IPS-15b (cell line): ENCODE data around the gene NUDT4B.
"Not testable (repeated sequence)": the region's sequence is repeated elsewhere in the genome, so short reads cannot be mapped to it uniquely, and the experiment has no call there.

ENCODE experiments used
- H3K27me3 ChIP-seq: one replicate; pipeline ENCODE4 v1.6.1; 2013; ENCODE audit warnings: low read length; ENCODE audit not compliant: control insufficient read depth, insufficient read depth
- H3K36me3 ChIP-seq: one replicate; pipeline ENCODE4 v1.6.1; 2013; ENCODE audit warnings: low read length; ENCODE audit not compliant: control insufficient read depth, insufficient read depth
- H3K4me1 ChIP-seq: one replicate; pipeline ENCODE4 v1.6.1; 2013; ENCODE audit warnings: mild to moderate bottlenecking, low read length; ENCODE audit not compliant: control insufficient read depth, insufficient read depth
- H3K4me3 ChIP-seq: one replicate; pipeline ENCODE4 v1.5.1; 2013; ENCODE audit warnings: low read depth, low read length
- H3K9ac ChIP-seq: one replicate; pipeline ENCODE4 v1.6.1; 2013; ENCODE audit warnings: low read depth, mild to moderate bottlenecking, low read length
- H3K9me3 ChIP-seq: one replicate; pipeline ENCODE4 v1.6.1; 2013; ENCODE audit warnings: mild to moderate bottlenecking, low read length; ENCODE audit not compliant: control insufficient read depth, insufficient read depth

The NUDT4B gene

DNA sequence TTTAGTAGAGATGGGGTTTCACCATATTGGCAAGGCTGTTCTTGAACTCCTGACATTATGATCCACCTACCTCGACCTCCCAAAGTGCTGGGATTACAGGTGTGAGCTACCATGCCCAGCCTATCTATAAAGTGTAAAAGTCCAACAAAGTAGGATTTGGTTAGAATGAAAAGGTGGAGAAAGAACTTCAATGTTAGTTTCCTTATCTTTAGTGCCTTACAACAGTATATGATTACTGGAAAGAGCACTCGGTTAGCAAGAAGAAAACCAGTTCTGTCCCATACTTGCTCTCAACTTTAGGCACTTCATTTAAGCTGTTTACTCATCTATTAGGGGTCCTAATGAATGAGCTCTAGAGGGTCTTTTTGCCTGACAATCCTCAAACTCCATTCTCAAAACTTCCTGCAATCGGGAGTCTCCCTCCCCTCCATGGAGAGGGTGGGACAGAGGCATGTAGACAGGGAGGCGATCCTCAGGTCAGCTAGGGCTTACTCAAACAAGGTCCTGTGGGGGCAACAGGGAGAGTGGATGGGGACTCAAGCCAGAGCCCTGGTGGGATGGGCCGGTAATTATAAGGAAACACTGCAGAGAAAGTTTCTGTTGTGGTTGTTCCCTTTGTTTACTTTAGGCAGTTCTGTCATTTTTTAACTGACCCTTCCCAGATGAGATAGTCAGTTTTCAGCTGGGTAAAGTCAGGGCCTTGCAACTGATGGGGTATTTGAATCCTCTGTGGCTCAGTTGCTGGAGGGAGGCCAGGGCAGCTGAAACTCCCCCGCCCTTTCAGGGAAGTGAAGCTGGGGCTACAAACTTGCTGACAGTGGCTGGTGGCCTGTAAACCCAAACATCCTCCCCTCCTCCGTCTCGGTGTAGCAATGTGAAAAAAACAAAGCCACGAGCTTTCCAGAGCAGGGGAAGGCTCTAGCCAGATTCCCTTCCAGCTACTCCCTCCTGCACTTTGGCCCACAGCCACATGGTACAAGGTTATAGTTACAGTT is 4.6 kb upstream of the NUDT4B start:
- H3K9ac ChIP-seq, H3K27me3 ChIP-seq, H3K4me1 ChIP-seq, H3K4me3 ChIP-seq, H3K36me3 ChIP-seq, H3K9me3 ChIP-seq: not testable (repeated sequence)

DNA sequence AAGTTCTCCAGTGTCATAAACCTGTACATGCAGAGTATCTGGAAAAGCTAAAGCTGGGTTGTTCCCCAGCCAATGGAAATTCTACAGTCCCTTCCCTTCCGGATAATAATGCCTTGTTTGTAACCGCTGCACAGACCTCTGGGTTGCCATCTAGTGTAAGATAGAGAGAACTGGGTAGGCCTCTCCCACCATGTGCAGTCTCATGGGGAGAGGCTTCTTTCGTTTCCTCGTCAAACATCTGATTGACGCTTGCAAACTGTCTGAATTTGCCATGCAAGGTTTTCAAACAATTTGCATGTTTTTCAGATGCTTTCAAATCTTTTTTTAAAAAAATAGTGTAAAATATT is 734 bp downstream of the NUDT4B start:
- H3K9ac ChIP-seq, H3K9me3 ChIP-seq, H3K4me1 ChIP-seq, H3K4me3 ChIP-seq, H3K27me3 ChIP-seq, H3K36me3 ChIP-seq: not testable (repeated sequence)

DNA sequence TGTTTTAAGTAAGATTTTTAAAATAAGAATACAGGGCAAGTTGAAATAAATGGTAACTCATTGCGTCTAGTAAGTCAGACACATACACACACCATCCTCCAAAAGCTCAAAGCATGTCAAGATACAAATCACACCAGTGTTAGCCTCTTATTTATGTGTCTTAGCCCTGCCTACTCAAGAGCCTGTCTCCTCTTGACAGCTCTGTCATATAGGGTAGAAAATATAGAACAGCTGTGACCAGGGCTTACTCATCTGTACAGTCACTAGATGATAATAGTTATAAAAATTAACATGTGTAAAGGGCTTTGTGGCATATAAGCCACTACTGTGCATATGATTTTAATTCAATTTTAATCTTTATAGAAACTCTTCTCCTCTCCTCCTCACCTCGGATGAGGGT is 7.7 kb downstream of the NUDT4B start:
- not testable (repeated sequence) for H3K4me3 ChIP-seq, H3K9ac ChIP-seq, H3K27me3 ChIP-seq, H3K9me3 ChIP-seq, H3K36me3 ChIP-seq, H3K4me1 ChIP-seq

DNA sequence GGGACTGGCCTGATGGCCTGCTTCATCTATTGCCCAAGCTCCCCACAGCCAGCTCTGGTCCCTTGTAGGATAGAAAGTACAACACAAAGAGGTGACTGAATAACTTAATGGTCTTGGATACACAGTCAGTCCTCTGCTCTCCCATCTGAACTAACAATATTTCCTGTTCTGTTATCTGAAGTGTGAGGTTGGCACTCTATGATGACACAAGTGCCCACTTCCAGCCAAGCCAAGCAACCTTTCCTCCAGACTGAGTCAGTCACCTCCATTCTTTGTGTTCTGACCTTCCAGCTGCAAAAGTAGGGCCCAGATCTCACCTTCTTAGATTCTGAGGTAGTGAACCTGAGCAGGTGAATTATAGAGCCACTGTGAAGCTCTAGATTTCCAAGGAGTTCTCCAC is 8.9 kb downstream of the NUDT4B start:
- not testable (repeated sequence) for H3K4me1 ChIP-seq, H3K9me3 ChIP-seq, H3K36me3 ChIP-seq, H3K27me3 ChIP-seq, H3K9ac ChIP-seq, H3K4me3 ChIP-seq

DNA sequence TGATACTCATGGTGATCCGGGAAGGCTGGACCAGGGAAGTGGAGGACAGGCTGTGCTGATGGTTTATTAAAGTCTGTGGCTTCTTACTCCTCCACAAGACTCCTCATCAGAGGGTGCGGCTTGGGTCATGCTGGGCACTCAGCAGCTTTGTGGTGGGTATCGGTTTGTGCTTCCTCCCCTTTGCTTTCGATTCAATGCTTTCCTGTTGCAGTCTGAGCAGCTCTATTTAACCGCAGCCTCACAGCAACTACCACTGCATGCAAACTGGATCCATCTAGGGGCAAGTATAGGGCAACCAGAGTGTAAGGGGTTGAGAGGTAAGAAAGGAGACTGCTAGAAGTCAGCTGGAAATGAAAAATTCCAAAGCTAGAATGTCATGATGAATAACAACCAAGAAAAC is 9.8 kb downstream of the NUDT4B start:
- not testable (repeated sequence) for H3K4me1 ChIP-seq, H3K27me3 ChIP-seq, H3K9ac ChIP-seq, H3K36me3 ChIP-seq, H3K9me3 ChIP-seq, H3K4me3 ChIP-seq

DNA sequence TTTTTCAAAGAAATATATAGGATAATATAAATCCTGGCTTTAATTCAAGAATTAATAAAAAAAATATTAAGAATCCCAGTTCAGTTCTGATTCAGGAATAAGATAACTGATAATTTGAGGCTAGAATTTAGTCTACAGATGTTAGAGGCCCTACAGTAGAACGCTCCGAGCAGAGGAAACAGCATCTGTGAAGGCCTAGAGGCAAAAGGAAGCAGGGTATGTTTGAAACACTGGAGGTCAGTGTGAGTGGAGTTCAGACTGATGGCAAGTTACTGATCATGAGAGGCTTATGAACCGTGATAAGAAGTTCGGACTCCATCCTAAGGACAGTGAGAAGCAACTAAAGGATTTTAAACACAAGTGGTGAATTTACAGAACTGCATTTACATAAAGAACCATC is 10.4 kb downstream of the NUDT4B start:
- not testable (repeated sequence) for H3K9me3 ChIP-seq, H3K36me3 ChIP-seq, H3K9ac ChIP-seq, H3K4me3 ChIP-seq, H3K4me1 ChIP-seq, H3K27me3 ChIP-seq

DNA sequence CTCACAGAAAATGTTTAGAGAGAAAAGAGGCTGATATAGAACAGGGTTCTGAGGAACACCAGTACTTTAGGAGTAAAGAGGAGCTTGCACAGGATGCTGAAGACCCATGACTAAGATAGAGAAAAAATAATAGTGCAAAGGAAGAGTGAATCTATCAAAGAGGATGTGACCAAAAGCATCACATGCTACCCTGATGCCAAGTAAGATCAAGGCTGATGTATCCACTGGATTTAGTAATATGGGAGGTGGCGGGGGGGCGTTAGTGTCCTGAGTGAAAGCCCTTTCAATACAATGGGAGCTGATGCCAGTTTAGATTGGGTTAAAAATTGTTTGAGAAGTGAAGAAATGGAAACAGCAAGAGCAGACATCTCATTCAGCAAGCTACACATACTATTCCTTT is 11.2 kb downstream of the NUDT4B start:
- H3K9me3 ChIP-seq, H3K27me3 ChIP-seq, H3K4me3 ChIP-seq, H3K9ac ChIP-seq, H3K36me3 ChIP-seq, H3K4me1 ChIP-seq: not testable (repeated sequence)

DNA sequence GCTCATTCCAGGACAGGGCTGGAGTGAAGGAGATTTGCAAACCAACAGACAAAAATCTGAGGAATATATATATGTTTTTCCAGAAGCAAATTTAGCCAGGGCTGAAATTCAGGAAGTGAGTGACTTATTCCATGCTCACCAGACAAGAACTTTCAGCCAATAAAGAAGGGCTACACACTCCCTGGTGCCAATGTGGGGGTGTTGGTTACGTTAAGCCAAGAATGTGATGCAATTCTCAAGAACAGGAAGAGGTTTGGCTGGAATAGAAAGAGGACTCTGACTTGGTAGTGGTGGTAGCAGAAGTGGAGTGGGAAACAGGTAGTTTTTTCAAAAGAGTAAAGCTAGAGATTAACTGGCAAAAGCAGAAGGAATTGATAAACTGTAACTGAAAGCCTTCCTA is 11.6 kb downstream of the NUDT4B start:
- not testable (repeated sequence) for H3K9me3 ChIP-seq, H3K36me3 ChIP-seq, H3K4me3 ChIP-seq, H3K4me1 ChIP-seq, H3K27me3 ChIP-seq, H3K9ac ChIP-seq

DNA sequence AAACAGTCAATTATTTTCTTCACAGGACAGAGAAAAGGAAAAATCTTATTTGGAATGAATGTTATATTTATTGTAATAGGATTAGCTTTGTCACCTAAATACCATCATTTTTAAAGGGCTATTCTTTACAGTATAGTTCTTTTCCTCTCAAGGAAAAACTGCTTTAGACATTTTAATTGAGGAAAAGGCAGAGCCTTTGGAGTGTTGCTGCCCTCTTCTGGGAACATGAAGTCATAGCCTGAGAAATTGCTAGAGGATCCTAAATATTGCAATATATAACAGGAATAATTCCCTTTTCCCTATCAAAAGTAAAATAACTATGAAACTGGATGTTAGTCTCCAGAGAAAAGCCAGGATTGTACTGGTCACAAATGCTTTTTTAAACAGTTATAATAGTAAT is 12.8 kb downstream of the NUDT4B start:
- not testable (repeated sequence) for H3K9me3 ChIP-seq, H3K4me1 ChIP-seq, H3K36me3 ChIP-seq, H3K4me3 ChIP-seq, H3K9ac ChIP-seq, H3K27me3 ChIP-seq

DNA sequence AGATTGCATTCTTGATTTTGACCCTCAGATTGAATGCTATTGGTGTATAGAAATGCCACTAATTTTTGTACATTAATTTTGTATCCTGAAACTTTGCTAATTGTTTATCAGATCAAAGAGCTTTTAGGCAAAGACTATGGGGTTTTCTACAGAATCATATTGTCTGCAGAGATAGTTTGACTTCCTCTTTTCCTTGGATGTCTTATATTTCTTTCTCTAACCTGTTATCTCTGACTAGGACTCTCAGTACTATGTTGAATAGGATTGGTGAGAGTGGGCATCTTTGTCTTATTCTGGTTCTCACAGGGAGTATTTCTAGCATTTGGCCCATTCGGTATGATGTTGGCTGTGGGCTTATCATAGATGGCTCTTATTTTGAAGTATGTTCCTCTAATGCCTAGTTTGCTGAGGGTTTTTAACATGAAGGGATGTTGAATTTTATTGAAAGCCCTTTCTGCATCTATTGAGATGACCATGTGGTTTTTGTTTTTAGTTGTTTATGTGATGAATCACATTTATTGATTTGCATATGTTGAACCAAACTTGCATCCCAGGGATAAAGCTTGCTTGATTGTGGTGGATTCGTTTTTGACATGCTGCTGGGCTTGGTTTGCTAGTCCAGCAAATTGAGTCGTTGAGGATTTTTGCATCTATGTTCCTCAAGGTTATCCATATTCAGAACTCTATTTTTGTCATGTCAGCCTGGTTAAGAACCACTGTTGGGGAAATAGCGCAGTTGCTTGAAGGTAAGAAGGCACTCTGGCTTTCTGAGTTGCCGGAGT is 16.9 kb downstream of the NUDT4B start:
- not testable (repeated sequence) for H3K27me3 ChIP-seq, H3K4me1 ChIP-seq, H3K36me3 ChIP-seq, H3K4me3 ChIP-seq, H3K9me3 ChIP-seq, H3K9ac ChIP-seq

DNA sequence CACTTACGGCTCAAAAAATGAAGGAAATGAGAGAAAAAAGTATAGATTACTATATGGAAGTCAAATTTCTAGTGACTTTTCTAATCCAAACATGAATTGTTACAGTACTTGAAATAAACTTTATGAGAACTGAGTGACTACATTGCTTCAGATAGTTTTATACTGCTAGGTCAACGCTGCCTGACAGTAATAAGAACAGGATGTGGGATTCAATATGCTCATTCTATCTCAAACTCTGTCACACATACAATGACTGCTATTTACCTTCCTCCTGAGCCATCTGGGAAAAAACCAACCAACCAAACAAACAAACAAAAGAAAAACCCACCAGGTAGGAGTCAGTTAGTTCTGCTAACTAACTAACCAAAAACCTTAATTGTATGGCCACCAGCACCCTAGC is 20.0 kb downstream of the NUDT4B start:
- not testable (repeated sequence) for H3K9me3 ChIP-seq, H3K4me3 ChIP-seq, H3K27me3 ChIP-seq, H3K4me1 ChIP-seq, H3K36me3 ChIP-seq, H3K9ac ChIP-seq

DNA sequence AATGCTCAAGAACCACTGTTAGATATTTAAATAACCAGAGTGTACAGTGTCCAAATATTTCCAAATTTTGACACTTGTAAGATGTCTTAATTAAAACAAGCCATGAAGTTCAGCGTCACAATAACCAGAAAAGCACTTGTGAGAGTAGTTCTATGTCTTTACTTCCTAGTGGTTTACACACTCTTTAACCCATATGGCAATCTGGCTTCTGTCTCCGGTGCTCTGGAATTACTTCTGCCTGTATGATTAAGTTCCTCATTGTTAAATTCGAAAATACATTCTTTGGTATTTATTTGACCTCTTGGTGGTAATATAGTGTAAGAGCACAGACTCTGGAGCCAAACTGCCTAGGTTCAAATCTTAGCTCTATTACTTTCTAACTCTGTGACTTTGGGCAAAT is 20.9 kb downstream of the NUDT4B start:
- H3K36me3 ChIP-seq, H3K9ac ChIP-seq, H3K9me3 ChIP-seq, H3K4me3 ChIP-seq, H3K27me3 ChIP-seq, H3K4me1 ChIP-seq: not testable (repeated sequence)
